GM18505 (cell line): ENCODE measurements around the gene RASAL2.

Experiments
- ATAC-seq: cut with Tn5 transposase; IDR thresholded peaks from one replicate; pipeline ENCODE4 v1.9.1; 2021; ENCODE audit not compliant: unreplicated experiment
- POLR2A ChIP-seq: IDR thresholded peaks from 4 replicates; pipeline ENCODE4 v1.6.1; 2011; ENCODE audit warnings: borderline replicate concordance; ENCODE audit not compliant: insufficient read depth, insufficient read length; ENCODE audit errors: extremely low read depth

The RASAL2 gene

DNA sequence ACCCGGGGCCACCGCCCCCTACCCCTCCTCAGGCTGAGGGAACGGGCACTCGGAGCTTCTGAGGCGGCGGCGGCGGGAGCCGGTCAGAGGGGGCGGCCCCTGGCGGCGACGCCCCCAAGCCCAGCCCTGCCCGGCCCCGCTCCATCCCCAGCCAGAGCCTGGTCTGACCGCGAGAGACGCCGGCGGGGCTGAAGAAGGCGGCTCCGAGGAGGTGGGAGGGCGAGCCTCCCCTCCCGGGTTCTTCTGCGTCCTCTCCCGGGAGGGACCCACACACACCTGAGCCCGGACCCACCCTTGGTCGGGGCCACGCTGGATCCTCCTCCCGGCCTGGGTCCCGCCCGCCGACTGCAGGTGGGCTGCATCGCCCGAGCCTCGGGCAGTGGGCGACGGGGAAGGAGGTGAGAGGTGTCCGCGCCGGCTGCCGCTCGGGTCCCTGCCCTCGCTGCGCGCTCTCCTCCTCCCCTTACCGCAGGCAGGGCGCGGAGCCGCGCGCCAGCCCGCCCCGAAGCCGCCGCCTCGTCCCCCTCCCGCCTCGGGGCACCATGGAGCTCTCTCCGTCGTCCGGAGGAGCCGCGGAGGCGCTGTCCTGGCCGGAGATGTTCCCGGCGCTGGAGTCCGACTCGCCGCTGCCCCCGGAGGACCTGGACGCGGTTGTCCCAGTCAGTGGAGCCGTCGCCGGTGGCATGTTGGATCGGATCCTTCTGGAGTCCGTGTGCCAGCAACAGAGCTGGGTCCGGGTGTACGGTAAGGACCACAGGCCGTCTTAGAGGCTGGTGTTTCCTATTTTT lies at the start of gene RASAL2:
Gene RASAL2 (plus strand): TSS at position 154 of the 788 bp plus-strand sequence. CDS start 389 bp downstream, at position 543.
- ATAC-seq, result peak; percentile 43

GRCh38 chr1:178046591-178047270 lies 47.2 kb upstream of the RASAL2 start:
- no peak for TF ChIP-seq POLR2A
- no peak for ATAC-seq

More for the DNA sequence above, at the start of gene RASAL2:
- TF ChIP-seq POLR2A, result no peak

GRCh38 chr1:178047403-178048093 lies 46.4 kb upstream of the RASAL2 start:
- ATAC-seq, result no peak
- no peak for TF ChIP-seq POLR2A

GRCh38 chr1:178048426-178048825 lies 45.5 kb upstream of the RASAL2 start:
- no peak for TF ChIP-seq POLR2A
- no peak for ATAC-seq

- ATAC-seq, result no peak
- no peak for TF ChIP-seq POLR2A
Measured at GRCh38 chr1:178048883-178049282, 45.0 kb upstream of the RASAL2 start.

DNA sequence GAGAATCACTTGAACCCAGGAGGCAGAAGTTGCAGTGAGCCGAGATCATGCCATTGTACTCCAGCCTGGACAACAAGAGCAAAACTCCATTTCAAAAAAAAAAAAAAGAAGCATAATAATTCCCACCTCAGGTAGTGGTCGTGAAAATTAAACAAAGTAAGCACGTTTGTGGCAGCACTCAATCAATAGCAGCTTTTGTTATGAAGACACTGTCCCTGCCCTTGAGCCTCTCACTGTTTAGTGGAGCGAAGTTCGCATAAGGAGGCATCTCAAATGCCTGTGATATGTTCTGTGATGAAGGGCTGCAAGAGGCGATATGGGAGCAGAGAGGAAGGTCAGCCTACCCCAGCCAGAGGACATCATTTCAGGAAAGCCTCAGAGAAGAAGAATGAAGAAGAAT lies 43.8 kb upstream of the RASAL2 start:
- TF ChIP-seq POLR2A, result no peak

DNA sequence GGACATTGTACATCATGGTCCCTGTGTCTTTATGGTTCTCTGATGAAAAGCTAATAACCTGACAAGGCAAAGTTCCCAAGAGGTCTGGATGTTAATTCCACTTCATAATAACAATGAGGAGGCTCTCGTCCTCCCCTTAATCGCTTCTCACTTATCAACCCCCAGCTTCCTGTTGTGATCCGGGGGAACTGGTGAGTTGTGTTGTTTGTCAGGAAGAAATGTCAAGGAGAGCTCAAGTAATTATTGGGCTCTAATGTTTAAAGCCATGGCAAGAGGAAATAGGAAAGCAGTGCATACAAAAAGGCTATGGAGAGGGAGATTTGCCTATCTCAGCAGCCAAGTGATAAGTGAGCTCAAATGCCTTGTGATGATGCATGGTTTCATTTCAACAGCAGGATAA lies 42.8 kb upstream of the RASAL2 start:
- no peak for ATAC-seq

More for the DNA sequence above, 43.8 kb upstream of the RASAL2 start:
- ATAC-seq, result no peak

DNA sequence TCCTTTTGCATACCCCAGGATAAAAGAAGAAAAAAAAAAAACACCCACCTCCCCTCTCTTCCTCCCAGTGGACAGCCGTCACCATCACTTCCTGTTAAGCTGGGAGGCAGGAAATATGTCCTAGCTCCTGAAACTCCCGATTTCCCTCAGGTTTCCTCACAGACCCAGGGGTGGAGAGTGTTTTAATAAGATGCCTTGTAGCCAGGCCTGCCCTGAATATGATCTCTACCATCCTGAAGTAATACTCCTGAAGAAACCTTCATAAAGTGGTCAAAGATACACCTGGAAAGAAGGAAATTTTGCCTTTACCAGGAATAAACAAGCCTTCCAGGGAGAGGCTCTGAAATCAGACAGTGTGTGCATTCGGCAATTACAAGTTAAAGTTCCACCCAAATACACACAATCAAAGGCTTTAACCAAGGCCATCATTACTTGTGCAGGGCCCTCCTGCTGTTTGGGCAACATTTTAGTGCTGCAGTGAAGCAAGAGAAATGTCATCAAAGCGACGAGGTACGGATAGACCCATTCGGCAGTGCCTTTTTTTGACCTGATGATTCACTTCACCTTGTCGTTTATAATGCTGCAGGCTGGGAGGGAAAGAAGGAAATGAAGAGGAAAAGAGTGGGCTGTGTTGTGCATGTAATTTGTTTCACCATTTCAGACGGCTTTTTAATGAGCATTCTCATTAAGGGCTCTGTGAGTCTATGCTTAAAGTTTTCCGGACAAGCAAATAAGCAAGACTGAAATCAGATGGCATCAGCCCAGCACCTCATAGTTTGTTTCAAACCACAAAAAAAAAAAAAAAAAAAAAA lies 41.0 kb upstream of the RASAL2 start:
- TF ChIP-seq POLR2A, result no peak
- ATAC-seq, result no peak

More for the DNA sequence above, 42.8 kb upstream of the RASAL2 start:
- no peak for TF ChIP-seq POLR2A

DNA sequence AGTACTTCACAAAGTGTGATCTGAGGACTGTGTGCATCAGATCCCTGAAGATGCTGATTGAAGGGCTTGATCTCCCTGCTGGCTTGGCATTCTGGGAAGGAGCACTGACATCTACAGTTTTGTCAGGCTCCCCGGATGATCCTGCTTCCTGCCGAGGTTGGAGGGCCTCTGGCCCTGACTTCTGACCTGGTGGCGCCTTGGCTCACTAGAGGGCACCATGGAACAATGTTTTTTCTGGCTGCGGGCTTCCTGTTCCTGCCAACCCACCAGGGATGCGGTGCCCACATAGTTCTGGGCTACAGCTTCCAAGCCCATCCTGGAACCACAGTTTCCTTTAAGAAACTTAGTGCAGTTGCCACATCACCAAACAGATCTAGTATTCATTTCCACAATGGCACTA lies 38.8 kb upstream of the RASAL2 start:
- no peak for ATAC-seq
- TF ChIP-seq POLR2A, result no peak

- peak; percentile 97 for ATAC-seq
- TF ChIP-seq POLR2A, result no peak
Measured at GRCh38 chr1:178055779-178056471, 38.0 kb upstream of the RASAL2 start.

- ATAC-seq, result no peak
- no peak for TF ChIP-seq POLR2A
Measured at GRCh38 chr1:178057141-178057765, 36.7 kb upstream of the RASAL2 start.
